Mesenteric fat pad (tissue), 1 donor: ENCODE results near the gene NIPBL. TPM values are rescaled to one million over a fixed set of nuclear protein-coding genes. Genes with fewer than 3 reads are reported as not detected.
"Not testable (repeated sequence)": the region's sequence is repeated elsewhere in the genome, so short reads cannot be mapped to it uniquely, and the experiment has no call there.

Experiments used
- DNase-seq: peaks from one replicate; pipeline ENCODE4 v3.0.0-alpha.2; 2020; ENCODE audit warnings: low spot score
- total RNA-seq: library from RNA; stranded (reverse); fragmentation: NEBNext Ultra II Directional; extraction: Animal tissue kit (Norgen Biotek cat#: 25700); gene quantifications from one replicate; pipeline ENCODE4 v1.2.1, GENCODE V29; 2021
- donor health status: DM: yes; HTN: yes; CAD: no.

The NIPBL gene
- total RNA-seq, 1 donor from 2014 or later: 57.3 TPM

DNA sequence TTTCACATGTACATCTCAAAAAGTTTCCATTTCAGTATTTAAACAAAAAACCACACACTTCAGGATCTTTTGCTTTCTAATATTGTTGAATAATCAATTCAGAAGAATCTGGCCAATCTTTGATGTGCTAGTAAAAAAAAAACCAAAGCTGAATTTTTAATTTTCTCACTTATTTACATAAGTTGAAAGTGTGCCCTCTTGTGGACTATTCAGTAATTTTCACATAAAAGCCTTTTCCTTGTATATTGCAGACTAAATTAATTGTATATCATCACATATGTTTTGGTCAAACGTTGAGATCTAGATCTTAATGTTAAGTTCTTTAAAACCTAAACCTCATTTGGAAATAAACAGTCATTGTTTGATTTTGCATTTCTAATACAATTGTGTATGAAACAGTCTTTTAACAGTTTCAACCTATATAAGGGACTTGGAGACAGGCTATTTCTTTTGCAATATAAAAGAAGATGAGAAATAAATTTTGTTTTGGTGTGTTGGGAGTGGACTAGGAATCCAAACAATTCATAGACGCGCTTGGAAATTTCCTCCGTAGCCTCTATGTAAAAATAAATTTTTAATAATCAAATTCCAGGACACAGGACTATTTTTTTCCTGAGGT lies 68.1 kb downstream of the NIPBL start:
- DNase-seq: no peak

DNA sequence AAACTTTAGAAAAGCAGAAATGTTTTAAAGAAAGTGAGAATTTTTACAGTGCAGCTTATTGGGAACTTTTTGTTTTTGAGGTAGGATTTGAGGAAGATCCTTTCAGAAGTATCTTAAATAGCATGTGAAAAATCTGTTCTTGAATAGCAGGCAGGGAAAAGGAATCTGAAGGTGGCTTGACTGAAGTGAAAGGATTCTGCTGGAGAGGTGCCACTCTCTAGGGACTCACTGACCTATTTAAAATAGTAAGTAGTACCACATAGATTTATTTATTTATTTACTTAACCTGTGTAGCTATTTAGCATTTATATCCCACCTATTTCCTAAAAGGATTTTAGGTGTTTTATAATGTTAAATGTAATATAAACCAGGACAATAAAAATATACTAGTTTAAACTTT lies 69.1 kb downstream of the NIPBL start:
- DNase-seq: no peak

DNA sequence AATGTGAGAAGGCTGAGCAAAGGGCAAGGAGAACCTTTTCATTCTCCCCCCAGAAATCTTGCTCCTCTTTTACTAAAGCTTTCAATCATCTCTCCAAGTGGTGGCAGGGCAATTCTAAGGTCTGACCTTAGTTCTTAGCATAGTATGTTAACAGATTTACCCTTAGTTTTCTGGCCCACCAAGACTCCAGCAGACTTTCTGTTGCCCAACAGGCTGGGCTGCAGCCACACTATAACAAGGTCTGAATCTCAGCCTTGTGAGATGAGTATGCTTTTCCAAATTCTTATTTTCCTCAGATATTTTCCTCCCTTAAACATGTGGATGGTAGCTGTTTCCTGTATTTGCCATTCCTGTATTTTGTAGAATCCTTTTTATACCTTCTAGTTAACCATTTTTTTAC lies 69.5 kb downstream of the NIPBL start:
- no peak for DNase-seq

DNA sequence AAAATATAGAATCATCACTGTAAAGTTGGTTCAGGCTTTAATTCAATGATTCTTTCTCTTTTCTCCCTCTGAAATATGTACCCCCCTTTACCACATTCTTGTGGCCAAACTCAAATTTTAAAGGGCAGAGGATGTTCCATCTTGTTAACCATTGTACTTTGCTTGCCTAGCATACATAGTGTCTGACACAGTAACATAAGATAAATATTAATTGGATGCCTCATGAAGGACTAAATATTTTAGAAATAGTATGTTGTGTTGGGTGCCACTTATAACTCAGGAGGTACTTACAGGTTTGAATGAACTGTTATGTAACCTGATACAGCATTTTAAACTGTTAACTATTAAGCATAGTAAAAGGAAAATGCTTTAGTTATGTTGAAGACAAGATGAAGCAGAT lies 71.5 kb downstream of the NIPBL start:
- no peak for DNase-seq

DNA sequence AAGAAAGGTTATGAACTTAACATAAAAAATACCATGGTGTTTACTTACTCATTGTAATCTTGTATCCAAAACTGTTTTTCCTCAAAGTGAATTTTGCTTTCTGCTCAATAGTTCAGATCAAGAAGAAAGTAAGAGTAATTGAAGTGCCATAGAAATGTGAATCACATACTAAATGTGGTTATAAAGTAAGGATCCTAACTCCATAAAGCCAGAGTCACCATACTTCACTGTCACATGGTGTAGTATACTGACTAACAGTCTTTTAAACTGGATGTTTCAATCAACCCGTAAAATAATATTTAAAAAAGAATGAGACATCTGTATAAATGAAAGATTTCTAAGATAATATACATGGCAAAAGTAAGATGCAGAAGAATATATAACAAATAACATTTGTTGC lies 72.1 kb downstream of the NIPBL start:
- DNase-seq: no peak

DNA sequence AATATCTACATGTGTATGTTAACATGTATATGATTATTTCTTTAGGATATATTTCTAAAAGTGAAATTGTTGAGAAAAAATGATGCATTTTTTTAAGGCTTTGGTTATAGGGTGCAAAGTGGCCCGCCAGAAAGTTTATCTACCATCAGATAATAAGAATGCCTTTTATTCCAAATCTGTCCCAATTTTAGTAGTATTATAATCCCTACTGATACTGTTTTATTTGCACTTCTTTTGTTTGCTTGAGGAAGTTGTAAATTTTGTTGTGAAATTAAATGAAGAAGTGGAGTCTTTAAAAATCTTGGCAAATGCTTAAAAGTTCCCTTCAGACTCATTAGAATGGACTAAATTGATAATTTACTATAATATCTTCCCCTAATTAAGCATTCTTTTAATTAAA lies 73.0 kb downstream of the NIPBL start:
- no peak for DNase-seq

DNA sequence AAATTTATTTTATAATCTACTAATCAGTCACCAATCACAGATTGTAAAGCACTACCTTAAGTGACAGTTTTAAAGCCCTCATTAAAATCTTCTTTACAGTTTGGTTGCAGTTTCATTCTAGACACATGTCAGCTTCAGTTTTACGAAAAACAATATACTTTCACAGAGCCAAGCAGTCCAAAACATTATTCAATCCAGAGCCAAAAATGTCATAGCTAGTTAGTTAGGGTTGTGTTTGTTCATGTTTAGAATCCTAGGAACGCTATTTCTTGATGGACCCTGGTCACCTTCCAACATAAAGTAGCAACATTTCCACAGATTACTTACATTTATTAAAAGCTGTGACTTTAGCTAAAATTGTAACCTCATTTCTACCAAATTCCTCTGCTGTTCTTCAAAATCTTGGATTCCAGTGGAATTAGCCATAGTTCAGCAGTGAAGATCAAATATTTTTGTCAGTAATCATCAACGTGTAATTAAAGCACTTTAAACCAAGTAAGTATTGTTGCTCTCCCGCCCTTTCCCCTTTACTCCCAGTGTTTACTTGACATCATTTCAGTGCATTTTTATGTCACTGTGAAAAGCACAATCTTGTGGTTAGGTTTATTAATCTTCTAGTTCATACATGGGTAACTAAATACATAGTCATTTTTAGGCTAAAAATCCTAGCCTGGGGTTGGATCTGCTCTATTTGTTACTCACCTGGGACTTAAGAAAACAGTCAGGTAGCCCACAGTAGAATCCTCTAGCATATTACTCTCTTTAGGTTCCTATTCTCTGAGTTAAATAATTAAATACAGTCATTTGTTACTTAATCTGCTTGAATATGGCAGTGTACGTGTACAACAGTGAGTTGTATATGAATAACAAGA lies 74.3 kb downstream of the NIPBL start:
- DNase-seq: no peak

DNA sequence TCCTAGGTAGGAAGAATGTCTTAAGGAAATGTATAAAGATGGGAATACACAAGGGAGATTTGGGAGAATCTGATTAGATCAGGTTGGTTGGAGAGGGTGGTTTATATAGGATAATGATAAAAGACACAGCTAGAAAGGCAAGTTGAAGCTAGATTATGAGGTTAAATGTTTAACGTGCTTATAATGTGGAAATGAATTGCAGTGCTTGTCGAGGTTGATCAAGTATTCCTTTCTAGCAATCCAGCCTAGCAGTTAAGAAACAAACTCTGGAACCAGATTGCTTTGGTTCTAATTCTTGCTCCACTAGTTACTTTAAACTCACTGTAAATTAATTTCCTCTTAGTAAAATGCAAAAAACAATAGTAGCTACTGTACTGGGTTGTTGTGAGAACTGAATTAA lies 76.5 kb downstream of the NIPBL start:
- DNase-seq: no peak

DNA sequence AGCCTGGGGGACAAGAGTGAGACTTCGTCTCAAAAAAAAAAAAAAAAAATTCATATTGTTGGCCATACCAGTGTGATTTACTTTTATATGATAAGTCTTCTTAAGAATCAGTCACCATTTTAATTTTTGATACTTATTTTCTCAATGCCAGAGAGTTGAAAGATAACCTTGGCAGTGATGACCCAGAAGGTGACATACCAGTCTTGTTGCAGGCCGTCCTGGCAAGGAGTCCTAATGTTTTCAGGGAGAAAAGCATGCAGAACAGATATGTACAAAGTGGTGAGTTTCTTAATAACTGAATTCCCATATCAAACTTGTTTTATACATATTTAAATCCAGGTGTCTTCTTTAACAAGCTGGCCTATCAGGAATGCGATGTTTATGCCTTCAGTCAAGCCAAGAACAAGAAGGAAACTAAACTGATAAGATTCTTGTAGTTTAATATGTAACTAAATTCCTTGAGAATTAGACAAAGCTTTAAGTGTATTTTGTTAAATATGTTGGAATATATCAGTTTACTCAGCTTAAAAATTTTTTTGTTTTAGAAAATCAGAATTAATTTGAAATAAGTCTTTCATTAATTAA lies 81.5 kb downstream of the NIPBL start:
- no peak for DNase-seq

DNA sequence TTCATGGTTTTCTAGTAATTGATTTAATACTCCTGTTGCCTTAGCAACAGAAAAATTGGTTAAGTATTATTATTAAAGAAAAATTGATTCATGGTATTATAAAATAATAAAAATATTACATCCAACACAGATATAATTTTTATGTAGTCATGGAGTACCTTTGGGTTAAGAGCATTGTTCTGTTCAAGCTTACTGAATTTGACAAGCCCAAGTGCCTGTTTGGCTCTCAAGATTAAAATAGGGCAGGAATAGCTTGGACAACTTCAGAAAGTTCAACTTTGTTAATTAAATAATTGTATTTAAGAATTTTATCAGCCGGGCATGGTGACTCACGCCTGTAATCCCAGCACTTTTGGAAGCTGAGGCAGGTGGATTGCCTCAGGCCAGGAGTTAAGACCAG lies 82.0 kb downstream of the NIPBL start:
- no peak for DNase-seq

DNA sequence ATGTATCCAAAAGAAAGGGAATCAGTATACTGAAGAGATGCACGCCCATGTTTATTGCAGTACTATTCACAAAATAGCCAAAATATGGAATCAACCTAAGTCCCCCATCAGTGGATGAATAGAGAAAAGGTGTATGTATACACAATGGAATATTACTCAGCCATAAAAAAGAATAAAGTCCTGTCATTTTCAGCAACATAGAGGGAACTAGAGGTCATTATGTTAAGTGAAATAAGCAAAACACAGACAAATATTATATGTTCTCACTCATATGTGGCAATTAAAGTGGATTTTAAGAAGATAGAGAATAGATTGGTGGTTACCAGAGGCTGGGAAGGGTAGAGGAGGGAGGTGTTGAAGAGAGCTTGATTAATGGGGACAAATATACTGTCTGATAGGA lies 88.6 kb downstream of the NIPBL start:
- no peak for DNase-seq

DNA sequence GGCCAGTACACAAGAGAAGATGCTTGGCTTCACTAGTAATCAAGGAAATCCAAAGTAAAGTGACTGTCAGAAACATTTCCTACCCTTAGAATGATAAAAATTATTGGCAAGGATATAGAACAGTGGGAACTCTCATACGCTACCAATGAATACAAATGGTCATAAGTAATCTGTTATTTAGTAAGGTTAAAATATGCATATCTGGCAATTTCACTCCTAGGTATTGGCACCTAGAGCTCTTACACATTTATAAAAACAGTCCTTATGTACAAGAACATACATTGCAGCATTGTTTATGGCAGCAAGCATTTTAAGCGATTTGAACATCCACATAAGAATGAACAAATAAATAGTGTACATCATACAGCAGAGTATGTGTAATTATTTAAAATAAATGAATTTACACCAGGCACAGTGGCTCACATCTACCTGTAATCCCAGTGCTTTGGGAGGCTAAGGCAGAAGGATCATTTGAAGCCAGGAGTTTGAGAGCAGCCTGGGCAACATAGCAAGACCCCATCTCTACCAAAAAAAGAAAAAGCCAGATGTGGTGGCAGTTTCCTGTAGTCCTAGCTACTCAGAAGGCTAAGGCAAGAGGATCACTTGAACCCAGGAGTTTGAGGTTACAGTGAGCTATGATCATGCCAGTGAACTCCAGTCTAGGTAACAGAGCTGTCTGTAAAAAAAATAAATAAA lies 93.3 kb downstream of the NIPBL start:
- no peak for DNase-seq

DNA sequence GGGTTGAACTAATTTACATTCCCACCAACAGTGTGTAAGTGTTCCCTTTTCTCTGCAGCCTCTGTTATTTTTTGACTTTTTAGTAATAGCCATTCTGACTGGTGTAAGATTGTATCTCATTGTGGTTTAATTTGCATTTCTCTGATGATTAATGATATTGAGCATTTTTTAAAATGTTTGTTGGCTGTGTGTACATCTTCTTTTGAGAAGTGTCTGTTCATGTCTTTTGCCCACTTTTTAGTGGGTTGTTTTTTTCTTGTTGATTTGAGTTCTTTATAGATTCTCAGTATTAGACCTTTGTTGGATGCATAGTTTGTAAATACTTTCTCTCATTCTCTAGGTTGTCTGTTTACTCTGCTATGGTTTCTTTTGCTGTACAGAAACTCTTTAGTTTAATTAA lies 101.6 kb downstream of the NIPBL start:
- no peak for DNase-seq

DNA sequence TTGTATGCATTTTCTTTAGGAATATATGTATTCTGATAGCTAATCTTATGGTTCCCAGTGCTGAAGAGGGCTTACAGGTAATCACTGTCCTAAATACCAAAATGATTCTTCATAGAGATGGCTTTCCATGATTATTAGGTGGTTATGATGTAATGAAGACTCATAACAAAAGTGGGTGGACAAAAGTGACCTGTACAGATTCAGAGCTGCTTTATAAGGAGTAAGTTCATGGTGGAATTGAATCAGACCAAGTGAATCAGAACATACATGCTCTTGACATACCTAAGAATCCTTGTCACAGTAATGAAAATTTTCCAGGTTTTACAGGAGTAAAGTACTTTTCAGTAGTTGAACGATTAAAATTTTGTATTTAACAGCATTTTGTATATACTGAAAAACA lies 105.6 kb downstream of the NIPBL start:
- no peak for DNase-seq

DNA sequence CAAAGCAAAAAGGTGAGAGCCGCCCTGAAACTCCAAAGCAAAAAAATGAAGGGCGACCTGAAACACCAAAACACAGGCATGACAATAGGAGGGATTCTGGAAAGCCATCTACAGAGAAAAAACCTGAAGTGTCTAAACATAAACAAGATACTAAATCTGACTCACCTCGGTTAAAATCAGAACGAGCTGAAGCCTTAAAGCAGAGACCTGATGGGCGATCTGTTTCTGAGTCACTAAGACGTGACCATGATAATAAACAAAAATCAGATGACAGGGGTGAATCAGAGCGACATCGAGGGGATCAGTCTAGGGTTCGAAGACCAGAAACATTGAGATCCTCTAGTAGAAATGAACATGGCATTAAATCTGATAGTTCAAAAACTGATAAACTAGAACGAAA lies 108.8 kb downstream of the NIPBL start:
- no peak for DNase-seq

DNA sequence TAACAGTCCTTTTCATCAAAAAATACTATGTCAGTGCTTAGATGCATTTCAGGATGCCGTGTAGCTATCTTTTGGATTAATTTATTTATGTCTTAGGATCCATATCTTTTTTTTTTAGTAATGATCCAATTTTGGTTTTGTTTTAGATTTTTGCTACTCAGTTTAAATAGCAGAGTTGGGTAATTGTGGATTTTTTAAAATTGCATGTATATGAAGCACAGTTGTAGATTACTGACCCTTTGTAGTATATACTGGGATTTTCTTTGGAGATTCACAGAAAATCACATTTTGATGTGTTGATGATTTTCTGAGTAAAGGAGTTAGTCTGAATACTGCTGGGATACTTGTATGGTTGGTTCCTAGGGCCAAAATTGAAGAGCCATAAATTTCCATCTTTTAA lies 111.8 kb downstream of the NIPBL start:
- no peak for DNase-seq

DNA sequence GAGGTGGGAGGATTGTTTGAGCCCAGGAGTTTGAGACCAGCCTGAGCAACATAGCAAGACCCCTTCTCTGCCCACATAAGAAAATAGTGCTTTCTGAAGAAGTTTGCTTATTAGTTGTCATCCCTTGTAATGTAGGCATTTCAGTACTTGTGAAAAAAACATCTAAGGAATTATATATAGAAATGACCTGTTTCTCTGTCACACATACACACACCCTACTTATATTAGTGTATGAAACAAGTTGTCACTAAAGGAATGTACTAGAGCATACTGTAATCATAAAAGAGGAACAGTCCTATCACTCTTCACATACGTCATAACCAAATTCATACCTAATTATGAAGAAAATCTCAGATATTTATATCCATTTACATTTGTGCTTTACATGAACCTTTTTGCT lies 122.0 kb downstream of the NIPBL start:
- DNase-seq: no peak

DNA sequence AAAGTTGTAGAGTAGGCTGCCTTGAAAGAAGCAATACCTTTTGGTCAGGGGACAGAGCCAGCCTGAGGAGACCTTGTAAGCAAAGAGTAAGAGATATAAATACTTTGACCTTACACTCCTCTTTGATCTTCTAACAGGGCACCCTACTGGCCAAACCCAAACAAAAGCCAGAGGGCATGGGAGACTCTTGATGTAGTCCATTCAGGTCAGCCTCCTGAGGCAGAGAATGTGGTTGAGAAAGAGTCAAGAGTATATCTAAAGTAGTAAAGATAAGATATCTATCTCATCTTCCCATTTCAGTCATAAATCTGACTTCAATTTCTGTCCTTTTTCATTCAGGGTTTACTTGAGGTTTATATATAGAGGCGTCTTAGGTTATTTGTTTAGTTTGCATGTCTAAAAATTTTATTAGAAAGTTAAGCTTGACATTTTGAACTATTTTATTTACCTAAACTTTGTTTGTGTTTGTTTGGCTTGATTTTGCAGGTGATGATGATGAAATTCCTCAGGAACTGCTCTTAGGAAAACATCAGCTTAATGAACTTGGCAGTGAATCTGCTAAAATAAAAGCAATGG lies 125.7 kb downstream of the NIPBL start:
- no peak for DNase-seq

DNA sequence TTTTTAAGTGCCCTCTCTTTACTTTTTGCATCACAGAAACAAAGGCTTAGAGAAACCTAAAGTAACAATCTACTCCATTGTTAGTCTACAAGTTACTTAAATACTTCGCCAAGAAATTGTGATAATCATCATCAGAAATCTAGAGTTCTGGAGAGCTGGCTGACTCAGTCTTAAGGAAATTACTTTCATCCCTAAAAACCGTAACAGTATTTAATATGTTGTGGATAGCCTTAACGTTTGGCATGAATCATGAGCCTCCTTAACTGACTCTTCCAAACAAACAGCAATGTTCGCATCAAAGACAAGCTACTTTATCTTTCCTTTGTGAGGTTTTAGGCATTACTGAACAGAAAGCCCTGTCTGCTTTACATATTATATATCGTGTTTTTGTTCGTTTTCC lies 128.7 kb downstream of the NIPBL start:
- no peak for DNase-seq

DNA sequence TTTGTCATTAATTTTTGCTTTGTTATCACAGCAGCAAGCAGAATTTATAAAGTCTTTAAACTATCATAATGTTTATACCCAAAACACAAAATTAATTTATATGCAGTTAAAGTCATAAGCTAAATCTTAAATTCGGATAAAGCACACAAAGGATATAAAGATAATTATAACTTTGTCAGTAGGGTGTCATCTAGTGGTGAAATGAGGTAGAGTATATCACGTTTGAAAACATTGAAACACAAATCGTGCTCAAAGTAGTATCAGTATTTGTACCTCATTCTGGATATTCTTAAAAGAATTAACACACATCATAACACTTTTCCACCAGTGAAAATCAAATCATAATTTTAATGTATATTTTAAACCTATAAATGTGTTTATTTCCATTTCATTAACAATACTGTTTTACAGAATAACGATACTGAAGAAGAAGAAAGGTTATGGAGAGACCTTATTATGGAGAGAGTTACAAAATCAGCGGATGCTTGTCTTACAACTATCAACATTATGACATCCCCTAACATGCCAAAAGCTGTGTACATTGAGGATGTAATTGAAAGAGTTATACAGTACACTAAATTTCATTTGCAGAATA lies 129.5 kb downstream of the NIPBL start:
- DNase-seq: no peak

DNA sequence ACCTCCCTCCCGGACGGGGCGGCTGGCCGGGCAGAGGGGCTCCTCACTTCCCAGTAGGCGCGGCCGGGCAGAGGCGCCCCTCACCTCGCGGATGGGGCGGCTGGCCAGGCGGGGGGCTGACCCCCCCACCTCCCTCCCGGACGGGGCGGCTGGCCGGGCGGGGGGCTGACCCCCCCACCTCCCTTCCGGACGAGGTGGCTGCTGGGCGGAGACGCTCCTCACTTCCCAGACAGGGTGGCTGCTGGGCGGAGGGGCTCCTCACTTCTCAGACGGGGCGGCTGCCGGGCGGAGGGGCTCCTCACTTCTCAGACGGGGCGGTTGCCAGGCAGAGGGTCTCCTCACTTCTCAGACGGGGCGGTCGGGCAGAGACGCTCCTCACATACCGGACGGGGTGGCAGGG lies 136.6 kb downstream of the NIPBL start:
- not testable (repeated sequence) for DNase-seq
